Measurements from ENCODE around the gene SPECC1L.
A peak's percentile ranks its signal among the peaks of the same experiment; 100 is the strongest.

SPECC1L gene

GRCh38 chr22:24405631-24406321, 135.1 kb downstream of the SPECC1L start:
- DNase-seq: peak in 1 of 42 donors; percentile 2
- intact Hi-C loops (cut with DNase I): no loop called here

- DNase-seq: peak in 1 of 42 donors; percentile 10
- intact Hi-C loops (cut with DNase I): no loop called here
These were observed 136.0 kb downstream of the SPECC1L start for GRCh38 chr22:24406322-24407277.

- DNase-seq: peak in 1 of 42 donors; percentile 5
- intact Hi-C loops (cut with DNase I): no loop called here
These were observed 136.6 kb downstream of the SPECC1L start for GRCh38 chr22:24407278-24407665.

- intact Hi-C loops (cut with DNase I): no loop called here
- DNase-seq: no peak
These were observed 137.3 kb downstream of the SPECC1L start for GRCh38 chr22:24407884-24408283.

GRCh38 chr22:24408630-24409029, 138.0 kb downstream of the SPECC1L start:
- peak in 1 of 42 donors; percentile 10 for DNase-seq
- intact Hi-C loops (cut with DNase I): no loop called here

GRCh38 chr22:24409707-24410106, 139.1 kb downstream of the SPECC1L start:
- DNase-seq: peak in 1 of 42 donors; percentile 6
- intact Hi-C loops (cut with DNase I): no loop called here

GRCh38 chr22:24410110-24410856, 139.7 kb downstream of the SPECC1L start:
- peak in 1 of 42 donors; percentile 4 for DNase-seq
- intact Hi-C loops (cut with DNase I): no loop called here

GRCh38 chr22:24411256-24412004, 140.8 kb downstream of the SPECC1L start:
- DNase-seq: peak in 1 of 42 donors; percentile 4
- intact Hi-C loops (cut with DNase I): no loop called here

- intact Hi-C loops (cut with DNase I): no loop called here
- DNase-seq: no peak
These were observed 141.6 kb downstream of the SPECC1L start for GRCh38 chr22:24412274-24412673.

- intact Hi-C loops (cut with DNase I): no loop called here
- DNase-seq: no peak
These were observed 142.6 kb downstream of the SPECC1L start for GRCh38 chr22:24413271-24413670.

GRCh38 chr22:24413736-24414385, 143.2 kb downstream of the SPECC1L start:
- DNase-seq: no peak
- intact Hi-C loops (cut with DNase I): no loop called here

GRCh38 chr22:24414523-24414922, 143.9 kb downstream of the SPECC1L start:
- no peak for DNase-seq
- intact Hi-C loops (cut with DNase I): no loop called here

GRCh38 chr22:24414984-24415945, 144.6 kb downstream of the SPECC1L start:
- intact Hi-C loops (cut with DNase I): no loop called here
- DNase-seq: no peak

GRCh38 chr22:24416095-24416494, 145.5 kb downstream of the SPECC1L start:
- DNase-seq: no peak
- intact Hi-C loops (cut with DNase I): no loop called here

GRCh38 chr22:24416611-24417010, 146.0 kb downstream of the SPECC1L start:
- intact Hi-C loops (cut with DNase I): no loop called here

GRCh38 chr22:24417200-24417599, 146.6 kb downstream of the SPECC1L start:
- intact Hi-C loops (cut with DNase I): no loop called here
- DNase-seq: peak in 1 of 42 donors; percentile 29

More at GRCh38 chr22:24416611-24417010, 146.0 kb downstream of the SPECC1L start:
- DNase-seq: no peak
